Measurements from ENCODE around the gene ZNHIT3.
"Not testable (repeated sequence)": the region's sequence is repeated elsewhere in the genome, so short reads cannot be mapped to it uniquely, and the experiment has no call there.

Gene ZNHIT3

GRCh38 chr17:36486204-36487194 is at the start of gene ZNHIT3:
TSS of gene ZNHIT3 (plus strand) at chr17:36486681. CDS start at chr17:36486700, 19 bp downstream.
- peak; percentile 87 for DNase-seq

- DNase-seq: not testable (repeated sequence)
These were observed 44.7 kb upstream of the ZNHIT3 start for GRCh38 chr17:36441792-36442191.

- DNase-seq: no peak
These were observed 42.7 kb upstream of the ZNHIT3 start for GRCh38 chr17:36443777-36444176.

GRCh38 chr17:36449997-36450396 is 36.5 kb upstream of the ZNHIT3 start:
- DNase-seq: not testable (repeated sequence)

- DNase-seq: not testable (repeated sequence)
These were observed 33.6 kb upstream of the ZNHIT3 start for GRCh38 chr17:36452888-36453287.

- not testable (repeated sequence) for DNase-seq
These were observed 28.8 kb upstream of the ZNHIT3 start for GRCh38 chr17:36457701-36458100.

GRCh38 chr17:36459045-36459444 is 27.4 kb upstream of the ZNHIT3 start:
- DNase-seq: no peak

GRCh38 chr17:36459601-36460000 is 26.9 kb upstream of the ZNHIT3 start:
- DNase-seq: no peak

- no peak for DNase-seq
These were observed 26.1 kb upstream of the ZNHIT3 start for GRCh38 chr17:36460265-36460937.

- no peak for DNase-seq
These were observed 25.0 kb upstream of the ZNHIT3 start for GRCh38 chr17:36461330-36462110.

GRCh38 chr17:36463916-36464764 is 22.3 kb upstream of the ZNHIT3 start:
- DNase-seq: peak; percentile 20

- no peak for DNase-seq
These were observed 21.8 kb upstream of the ZNHIT3 start for GRCh38 chr17:36464765-36465088.

GRCh38 chr17:36468903-36469635 is 17.4 kb upstream of the ZNHIT3 start:
- DNase-seq: no peak

- no peak for DNase-seq
These were observed 16.7 kb upstream of the ZNHIT3 start for GRCh38 chr17:36469733-36470132.

GRCh38 chr17:36470499-36470898 is 16.0 kb upstream of the ZNHIT3 start:
- DNase-seq: no peak

- no peak for DNase-seq
These were observed 11.9 kb upstream of the ZNHIT3 start for GRCh38 chr17:36474571-36474970.

- no peak for DNase-seq
These were observed 11.0 kb upstream of the ZNHIT3 start for GRCh38 chr17:36475346-36475970.

- DNase-seq: no peak
These were observed 4.7 kb upstream of the ZNHIT3 start for GRCh38 chr17:36481829-36482228.

- DNase-seq: peak; percentile 54
These were observed 3.6 kb upstream of the ZNHIT3 start for GRCh38 chr17:36482611-36483504.

GRCh38 chr17:36484021-36484420 is 2.5 kb upstream of the ZNHIT3 start:
- not testable (repeated sequence) for DNase-seq
